Dermis microvascular lymphatic vessel endothelial cell (primary cell): ENCODE results near the gene CXorf38. TPM values are rescaled to one million over a fixed set of nuclear protein-coding genes. Genes with fewer than 3 reads are reported as not detected.
"Not testable (repeated sequence)": the region's sequence is repeated elsewhere in the genome, so short reads cannot be mapped to it uniquely, and the experiment has no call there.

ENCODE experiments used
- DNase-seq, 2 donors: peaks; one replicate each; pipeline versions ENCODE4 v3.0.0 to v3.0.0-alpha.2; 2010; ENCODE audit warnings: low read depth in 2 of 2
- total RNA-seq: library from RNA; depleted of rRNA; stranded (reverse); fragments of >200 nt; gene quantifications from 2 replicates; pipeline ENCODE4 v1.2.1, GENCODE V29; 2014

CXorf38 gene
- total RNA-seq, 1 donor from 2014 or later = 8.0 TPM

- no peak for DNase-seq
These were observed 18.9 kb downstream of the CXorf38 start for GRCh38 chrX:40628506-40628905.

- no peak for DNase-seq
These were observed 22.1 kb downstream of the CXorf38 start for GRCh38 chrX:40625294-40625693.

- DNase-seq = no peak
These were observed 23.7 kb downstream of the CXorf38 start for GRCh38 chrX:40623665-40624064.

GRCh38 chrX:40623139-40623536, 24.2 kb downstream of the CXorf38 start, which contains the start of gene MPC1L:
Gene MPC1L (plus strand): TSS chrX:40623428. CDS start chrX:40623566, 138 bp downstream.
- no peak for DNase-seq

GRCh38 chrX:40622479-40623138, 24.8 kb downstream of the CXorf38 start:
- DNase-seq = no peak

- DNase-seq = no peak
These were observed 29.8 kb downstream of the CXorf38 start for GRCh38 chrX:40617566-40617965.

GRCh38 chrX:40615976-40616375, 31.4 kb downstream of the CXorf38 start:
- DNase-seq = no peak

- DNase-seq = no peak
These were observed 34.9 kb downstream of the CXorf38 start for GRCh38 chrX:40612511-40612910.

GRCh38 chrX:40607381-40607780, 40.0 kb downstream of the CXorf38 start:
- no peak for DNase-seq

- no peak for DNase-seq
These were observed 43.9 kb downstream of the CXorf38 start for GRCh38 chrX:40603446-40603845.

- DNase-seq = not testable (repeated sequence)
These were observed 57.6 kb downstream of the CXorf38 start for GRCh38 chrX:40589616-40590321.

- not testable (repeated sequence) for DNase-seq
These were observed 59.7 kb downstream of the CXorf38 start for GRCh38 chrX:40587623-40588022.

GRCh38 chrX:40582811-40583210, 64.5 kb downstream of the CXorf38 start:
- DNase-seq = no peak

GRCh38 chrX:40582178-40582577, 65.2 kb downstream of the CXorf38 start:
- DNase-seq = not testable (repeated sequence)

GRCh38 chrX:40581336-40581920, 65.9 kb downstream of the CXorf38 start:
- peak in 1 of 2 donors; percentile 2 for DNase-seq

GRCh38 chrX:40580537-40581335, 66.6 kb downstream of the CXorf38 start, which contains the start of gene ATP6AP2:
Gene ATP6AP2 (plus strand): TSS chrX:40580970. CDS start chrX:40581066, 96 bp downstream.
- peak; percentile 90 to 94 for DNase-seq

GRCh38 chrX:40579900-40580536, 67.3 kb downstream of the CXorf38 start:
- no peak for DNase-seq

GRCh38 chrX:40579141-40579540, 68.2 kb downstream of the CXorf38 start:
- DNase-seq = no peak

GRCh38 chrX:40578039-40578695, 69.2 kb downstream of the CXorf38 start:
- no peak for DNase-seq
